Measurements from ENCODE around the gene CEP120.

CEP120 gene

GRCh38 chr5:123389794-123390193, 33.4 kb downstream of the CEP120 start:
- DNase-seq = no peak
- H3F3A ChIP-seq (ENCODE audit: insufficient read depth, low read length) = no peaks in the 10 kb centered on the region
- H3K27ac ChIP-seq (ENCODE audit: low read length) = no peak overlapping the region

GRCh38 chr5:123387313-123387712, 35.9 kb downstream of the CEP120 start:
- no peak overlapping the region for H3K4me3 ChIP-seq (ENCODE audit: low read length)
- no peaks in the 10 kb centered on the region for H3K4me1 ChIP-seq (ENCODE audit: low read length)
- no peak for DNase-seq
- H3K27ac ChIP-seq (ENCODE audit: low read length) = no peak overlapping the region
- no peak overlapping the region for H3K4me2 ChIP-seq (ENCODE audit: low read depth, low read length)
- no peaks in the 10 kb centered on the region; the same call in 1 of the 2 replicates for H3K36me3 ChIP-seq (replicated peaks; ENCODE audit: insufficient read depth, low read length)
- H2AFZ ChIP-seq (ENCODE audit: low read length) = no peak overlapping the region
- no peak overlapping the region for H3K9ac ChIP-seq (ENCODE audit: low read length)
- no peaks in the 10 kb centered on the region for H3F3A ChIP-seq (ENCODE audit: insufficient read depth, low read length)
- no peaks in the 10 kb centered on the region for H3K9me2 ChIP-seq (replicated peaks; ENCODE audit: insufficient read depth, low read length)
- H4K20me1 ChIP-seq (ENCODE audit: insufficient read depth, low read length) = no peaks in the 10 kb centered on the region
- H3K27me3 ChIP-seq (replicated peaks; ENCODE audit: insufficient read depth, low read length) = no peaks in the 10 kb centered on the region
- no peaks in the 10 kb centered on the region for H3K79me2 ChIP-seq (ENCODE audit: low read length)
- TF ChIP-seq EZH2 (optimal IDR thresholded peaks at IDR 0.05; ENCODE audit: low read depth, low read length) (no peak), EZH2phosphoT487 (IDR thresholded peaks at IDR 0.05; ENCODE audit: low read length) (no peak), CTCF (IDR thresholded peaks at IDR 0.05; ENCODE audit: low read length) (no peak)
- no peaks in the 10 kb centered on the region for H3K9me3 ChIP-seq (replicated peaks; ENCODE audit: insufficient read depth, low read length)

More at GRCh38 chr5:123389794-123390193, 33.4 kb downstream of the CEP120 start:
- Histone ChIP-seq H4K20me1 (ENCODE audit: insufficient read depth, low read length) (no peaks in the 10 kb centered on the region), H3K9me2 (replicated peaks; ENCODE audit: insufficient read depth, low read length) (no peaks in the 10 kb centered on the region), H3K27me3 (replicated peaks; ENCODE audit: insufficient read depth, low read length) (no peaks in the 10 kb centered on the region), H3K4me1 (ENCODE audit: low read length) (no peaks in the 10 kb centered on the region), H3K4me3 (ENCODE audit: low read length) (no peak overlapping the region), H2AFZ (ENCODE audit: low read length) (no peak overlapping the region), H3K9me3 (replicated peaks; ENCODE audit: insufficient read depth, low read length) (no peaks in the 10 kb centered on the region), H3K4me2 (ENCODE audit: low read depth, low read length) (no peak overlapping the region), H3K79me2 (ENCODE audit: low read length) (no peaks in the 10 kb centered on the region), H3K36me3 (replicated peaks; ENCODE audit: insufficient read depth, low read length) (no peaks in the 10 kb centered on the region; the same call in 1 of the 2 replicates), H3K9ac (ENCODE audit: low read length) (no peak overlapping the region)
- no peak for TF ChIP-seq EZH2phosphoT487 (IDR thresholded peaks at IDR 0.05; ENCODE audit: low read length)
- no peak for TF ChIP-seq EZH2 (optimal IDR thresholded peaks at IDR 0.05; ENCODE audit: low read depth, low read length)
- no peak for TF ChIP-seq CTCF (IDR thresholded peaks at IDR 0.05; ENCODE audit: low read length)

- no peak overlapping the region for H2AFZ ChIP-seq (ENCODE audit: low read length)
- H3K4me1 ChIP-seq (ENCODE audit: low read length) = no peaks in the 10 kb centered on the region
- H3K27me3 ChIP-seq (replicated peaks; ENCODE audit: insufficient read depth, low read length) = no peaks in the 10 kb centered on the region
- H3K4me2 ChIP-seq (ENCODE audit: low read depth, low read length) = no peak overlapping the region
- H3K36me3 ChIP-seq (replicated peaks; ENCODE audit: insufficient read depth, low read length) = no peaks in the 10 kb centered on the region; the same call in 1 of the 2 replicates
- H3K9ac ChIP-seq (ENCODE audit: low read length) = no peak overlapping the region
- no peaks in the 10 kb centered on the region for H3K9me3 ChIP-seq (replicated peaks; ENCODE audit: insufficient read depth, low read length)
- no peaks in the 10 kb centered on the region for H3K79me2 ChIP-seq (ENCODE audit: low read length)
- H3K9me2 ChIP-seq (replicated peaks; ENCODE audit: insufficient read depth, low read length) = no peaks in the 10 kb centered on the region
- H3F3A ChIP-seq (ENCODE audit: insufficient read depth, low read length) = no peaks in the 10 kb centered on the region
- DNase-seq = no peak
- no peak overlapping the region for H3K27ac ChIP-seq (ENCODE audit: low read length)
- H4K20me1 ChIP-seq (ENCODE audit: insufficient read depth, low read length) = no peaks in the 10 kb centered on the region
- TF ChIP-seq EZH2phosphoT487 (IDR thresholded peaks at IDR 0.05; ENCODE audit: low read length) = no peak
- no peak for TF ChIP-seq CTCF (IDR thresholded peaks at IDR 0.05; ENCODE audit: low read length)
- no peak for TF ChIP-seq EZH2 (optimal IDR thresholded peaks at IDR 0.05; ENCODE audit: low read depth, low read length)
- H3K4me3 ChIP-seq (ENCODE audit: low read length) = no peak overlapping the region
Observed at GRCh38 chr5:123382252-123382651, 41.0 kb downstream of the CEP120 start.

All from MM.1S (cell line).